HepG2 (cell line): ENCODE measurements around the gene UQCRC1. TPM values are rescaled to one million over a fixed set of nuclear protein-coding genes. Genes with fewer than 3 reads are reported as not detected.

Experiments
- ARID5B ChIP-seq: IDR thresholded peaks from 2 replicates; pipeline ENCODE4 v1.4.0; 2020; ENCODE audit warnings: mild to moderate bottlenecking, missing genetic modification reagents
- ARNT2 ChIP-seq: sonication (generic); formaldehyde crosslinking; IDR thresholded peaks from 2 replicates; pipeline ENCODE4 v1.8.0; 2022; ENCODE audit warnings: mild to moderate bottlenecking, low read depth, missing genetic modification reagents, moderate library complexity
- BCL6 ChIP-seq: IDR thresholded peaks from 2 replicates; pipeline ENCODE4 v1.6.1; 2016; ENCODE audit warnings: missing genetic modification reagents, missing compliant biosample characterization
- CEBPG ChIP-seq: IDR thresholded peaks from 2 replicates; pipeline ENCODE4 v1.6.1; 2016
- DPF2 ChIP-seq: sonication (generic); formaldehyde crosslinking; IDR thresholded peaks from 2 replicates; pipeline ENCODE4 v1.4.0; 2020; ENCODE audit warnings: mild to moderate bottlenecking, low read depth, missing genetic modification reagents, borderline replicate concordance
- FOXA3 ChIP-seq: IDR thresholded peaks from 2 replicates; pipeline ENCODE4 v1.6.1; 2016; ENCODE audit warnings: missing genetic modification reagents, missing compliant biosample characterization
- HMG20B ChIP-seq: conservative IDR thresholded peaks from 2 replicates; pipeline ENCODE4 v1.6.1; 2016; ENCODE audit warnings: missing genetic modification reagents, missing compliant biosample characterization
- HOXA3 ChIP-seq: sonication (generic); formaldehyde crosslinking; IDR thresholded peaks from 2 replicates; pipeline ENCODE4 v1.5.0; 2020; ENCODE audit warnings: missing genetic modification reagents
- KDM1A ChIP-seq: IDR thresholded peaks from 2 replicates; pipeline ENCODE4 v1.6.1; 2016; ENCODE audit warnings: missing compliant biosample characterization
- KLF13 ChIP-seq: sonication (generic); formaldehyde crosslinking; IDR thresholded peaks from 2 replicates; pipeline ENCODE4 v1.4.0; 2020; ENCODE audit warnings: mild to moderate bottlenecking, missing genetic modification reagents
- MXI1 ChIP-seq: IDR thresholded peaks from 3 replicates; pipeline ENCODE4 v1.6.1; 2012; ENCODE audit warnings: low read depth, low read length, inconsistent platforms, borderline replicate concordance
- NFE2L2 ChIP-seq: fragments of 150-350 bp; IDR thresholded peaks from 2 replicates; pipeline ENCODE4 v1.6.1; 2014; ENCODE audit warnings: low read length
- NR2F2 ChIP-seq: IDR thresholded peaks from 2 replicates; pipeline ENCODE4 v1.6.1; 2012; ENCODE audit warnings: low read depth, inconsistent platforms, borderline replicate concordance
- RAD51 ChIP-seq: fragments of 450-650 bp; IDR thresholded peaks from 2 replicates; pipeline ENCODE4 v1.6.1; 2016; ENCODE audit warnings: borderline replicate concordance
- ZFP90 ChIP-seq: sonication (generic); formaldehyde crosslinking; IDR thresholded peaks from 2 replicates; pipeline ENCODE4 v1.8.0; 2022; ENCODE audit warnings: missing genetic modification reagents, mild to moderate bottlenecking, inconsistent platforms, borderline replicate concordance
- ZNF18 ChIP-seq: sonication (generic); formaldehyde crosslinking; IDR thresholded peaks from 2 replicates; pipeline ENCODE4 v1.8.0; 2022; ENCODE audit warnings: mild to moderate bottlenecking, missing genetic modification reagents; ENCODE audit not compliant: insufficient replicate concordance
- ZNF33A ChIP-seq: sonication (generic); formaldehyde crosslinking; IDR thresholded peaks from 2 replicates; pipeline ENCODE4 v1.5.1; 2020; ENCODE audit warnings: missing genetic modification reagents, mild to moderate bottlenecking, moderate library complexity, borderline replicate concordance
- ZNF639 ChIP-seq: conservative IDR thresholded peaks from 2 replicates; pipeline ENCODE4 v1.6.1; 2018; ENCODE audit warnings: missing genetic modification reagents
- polyA plus RNA-seq, 8 experiments: library from polyadenylated mRNA; depleted of rRNA in 3 of 8; stranded (reverse) in 7 of 8; unstranded in 1 of 8; fragments of >200 nt; fragmentation: Illumina TruSeq in 4 of 8; extraction: Trizol in 4 of 8; gene quantifications; 2 replicates each; pipeline versions ENCODE4 v1.2.1 to v1.2.3, GENCODE V29; 2011 to 2016; ENCODE audit warnings: low read depth in 4 of 8, missing spikeins in 1 of 8, mixed read lengths in 1 of 8; ENCODE audit not compliant: insufficient read depth in 1 of 8
- total RNA-seq, 5 experiments: library from RNA; depleted of rRNA; stranded (reverse); fragments of >200 nt; fragmentation: Illumina TruSeq; extraction: Trizol; gene quantifications; 2 replicates each; pipeline ENCODE4 v1.2.3, GENCODE V29; 2016; ENCODE audit warnings: low read depth in 1 of 5
- TF ChIP-seq, protein P1 (sequence below), 2 experiments: IDR thresholded peaks; 2 replicates each; pipeline ENCODE4 v1.6.1; 2011 to 2012; ENCODE audit warnings: low read length in 2 of 2, borderline replicate concordance in 1 of 2, low read depth in 1 of 2, mild to moderate bottlenecking in 1 of 2, moderate library complexity in 1 of 2

UQCRC1 gene
- total and polyA plus RNA-seq, 2 of the 13 experiments (the other 11 are each of a cell fraction or from before 2014, with no cell fraction given): 316 to 680 TPM

DNA sequence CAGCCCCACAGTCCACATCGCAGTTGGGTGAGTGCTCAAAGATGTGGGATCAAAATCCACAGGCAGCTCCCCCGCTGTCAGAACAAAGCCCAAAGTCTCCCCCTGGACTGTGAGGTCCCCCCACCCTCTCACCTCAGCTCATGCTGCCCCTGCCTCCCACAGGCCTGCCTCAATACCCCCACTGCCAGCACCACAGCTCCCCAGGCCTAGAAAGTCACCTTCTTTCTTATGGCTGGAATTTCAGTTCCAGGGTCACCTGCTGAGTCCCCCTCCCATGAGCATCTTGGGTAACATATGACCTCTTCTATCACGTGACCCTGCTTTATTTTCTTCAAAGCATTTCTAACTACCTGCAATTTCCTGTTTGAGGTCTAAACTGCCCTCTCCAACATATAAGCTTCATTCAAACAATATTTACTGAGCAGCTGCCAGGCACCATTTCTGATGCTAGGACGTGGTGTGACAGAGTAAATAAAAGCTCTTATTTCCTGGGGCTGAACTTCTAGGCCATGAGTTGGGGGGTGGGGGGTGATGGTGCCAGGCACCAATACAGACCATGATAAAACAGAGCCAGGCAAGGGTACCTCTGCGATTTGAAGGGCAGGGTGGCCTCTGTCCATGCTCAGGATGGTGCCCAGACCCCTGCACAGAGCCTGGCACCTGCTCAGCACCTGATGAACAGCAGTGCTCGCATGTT lies 14.6 kb upstream of the UQCRC1 start (continued):
- TF ChIP-seq, protein P1, sequence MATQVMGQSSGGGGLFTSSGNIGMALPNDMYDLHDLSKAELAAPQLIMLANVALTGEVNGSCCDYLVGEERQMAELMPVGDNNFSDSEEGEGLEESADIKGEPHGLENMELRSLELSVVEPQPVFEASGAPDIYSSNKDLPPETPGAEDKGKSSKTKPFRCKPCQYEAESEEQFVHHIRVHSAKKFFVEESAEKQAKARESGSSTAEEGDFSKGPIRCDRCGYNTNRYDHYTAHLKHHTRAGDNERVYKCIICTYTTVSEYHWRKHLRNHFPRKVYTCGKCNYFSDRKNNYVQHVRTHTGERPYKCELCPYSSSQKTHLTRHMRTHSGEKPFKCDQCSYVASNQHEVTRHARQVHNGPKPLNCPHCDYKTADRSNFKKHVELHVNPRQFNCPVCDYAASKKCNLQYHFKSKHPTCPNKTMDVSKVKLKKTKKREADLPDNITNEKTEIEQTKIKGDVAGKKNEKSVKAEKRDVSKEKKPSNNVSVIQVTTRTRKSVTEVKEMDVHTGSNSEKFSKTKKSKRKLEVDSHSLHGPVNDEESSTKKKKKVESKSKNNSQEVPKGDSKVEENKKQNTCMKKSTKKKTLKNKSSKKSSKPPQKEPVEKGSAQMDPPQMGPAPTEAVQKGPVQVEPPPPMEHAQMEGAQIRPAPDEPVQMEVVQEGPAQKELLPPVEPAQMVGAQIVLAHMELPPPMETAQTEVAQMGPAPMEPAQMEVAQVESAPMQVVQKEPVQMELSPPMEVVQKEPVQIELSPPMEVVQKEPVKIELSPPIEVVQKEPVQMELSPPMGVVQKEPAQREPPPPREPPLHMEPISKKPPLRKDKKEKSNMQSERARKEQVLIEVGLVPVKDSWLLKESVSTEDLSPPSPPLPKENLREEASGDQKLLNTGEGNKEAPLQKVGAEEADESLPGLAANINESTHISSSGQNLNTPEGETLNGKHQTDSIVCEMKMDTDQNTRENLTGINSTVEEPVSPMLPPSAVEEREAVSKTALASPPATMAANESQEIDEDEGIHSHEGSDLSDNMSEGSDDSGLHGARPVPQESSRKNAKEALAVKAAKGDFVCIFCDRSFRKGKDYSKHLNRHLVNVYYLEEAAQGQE (IDR thresholded peaks at IDR 0.05; ENCODE audit: borderline replicate concordance in 1 of 2, low read depth in 1 of 2, low read length in 2 of 2): peak in 1 of 2 experiments; percentile 37; a peak in 1 of 4 replicates
- TF ChIP-seq ZNF18: no peak
- no peak; the same call in 1 of the 2 replicates for TF ChIP-seq ZFP90 (CRISPR knock-in tag)
- TF ChIP-seq ARID5B: peak; percentile 82
- no peak for TF ChIP-seq HOXA3 (CRISPR knock-in tag)
- peak; percentile 69; the same call in 1 of the 2 replicates for TF ChIP-seq DPF2 (CRISPR knock-in tag)
- peak; percentile 80 for TF ChIP-seq NR2F2
- no peak for TF ChIP-seq HMG20B (CRISPR knock-in tag)
- no peak for TF ChIP-seq KLF13 (CRISPR knock-in tag)
- 0 out of 2 replicates have a peak, but pooled peaks have one; percentile 21 for TF ChIP-seq BCL6
- peak; percentile 76 for TF ChIP-seq CEBPG (CRISPR knock-in tag)
- no peak for TF ChIP-seq ZNF639 (CRISPR knock-in tag)
- peak; percentile 97 for TF ChIP-seq RAD51
- TF ChIP-seq ZNF33A (CRISPR knock-in tag): peak; percentile 53; the same call in 1 of the 2 replicates
- peak; percentile 69 for TF ChIP-seq FOXA3
- TF ChIP-seq ARNT2: no peak
- TF ChIP-seq KDM1A: 0 out of 2 replicates have a peak, but pooled peaks have one; percentile 5
- no peak for TF ChIP-seq NFE2L2
- TF ChIP-seq MXI1: peak; percentile 31; the same call in 1 of the 3 replicates
